Neutrophil (primary cell): ENCODE results near the gene C6orf47.
A peak's percentile ranks its signal among the peaks of the same experiment; 100 is the strongest.

Source experiments
- H3K27ac ChIP-seq: fragments of 200-600 bp; sonication (generic); 2 replicates; pipeline ENCODE4 v1.5.1; 2016; ENCODE audit warnings: mild to moderate bottlenecking, moderate library complexity
- H3K27me3 ChIP-seq: fragments of 200-600 bp; sonication (generic); 2 replicates; pipeline ENCODE4 v1.6.0; 2016; ENCODE audit warnings: mild to moderate bottlenecking
- H3K36me3 ChIP-seq: fragments of 200-600 bp; sonication (generic); 2 replicates; pipeline ENCODE4 v1.5.1; 2017
- H3K4me1 ChIP-seq, 2 experiments: fragments of 200-600 bp in 1 of 2; sonication (generic) in 1 of 2; 1 replicate in 1 of 2; 2 replicates in 1 of 2; pipeline versions ENCODE4 v1.5.1 to v1.6.1; 2013 to 2016; ENCODE audit warnings: low read depth in 1 of 2, low read length in 1 of 2, mild to moderate bottlenecking in 1 of 2, moderate library complexity in 1 of 2; ENCODE audit not compliant: control insufficient read depth in 1 of 2, insufficient read depth in 1 of 2
- H3K4me3 ChIP-seq, 2 experiments: fragments of 200-600 bp in 1 of 2; sonication (generic) in 1 of 2; 1 replicate in 1 of 2; 2 replicates in 1 of 2; pipeline ENCODE4 v1.5.1; 2013 to 2016; ENCODE audit warnings: low read depth in 1 of 2, low read length in 1 of 2, mild to moderate bottlenecking in 1 of 2, moderate library complexity in 1 of 2
- H3K9me3 ChIP-seq: fragments of 200-600 bp; sonication (generic); 2 replicates; pipeline ENCODE4 v1.5.1; 2016
- TF ChIP-seq, protein P1 (sequence below): fragments of 200-600 bp; sonication (generic); IDR thresholded peaks from 2 replicates; pipeline ENCODE4 v1.5.1; 2016; ENCODE audit warnings: antibody characterized with exemption

C6orf47 gene

GRCh38 chr6:31643818-31644454, 16.6 kb downstream of the C6orf47 start:
- H3K4me1 ChIP-seq = no peaks in the 10 kb centered on the region
- H3K4me3 ChIP-seq = no peak overlapping the region
- no peaks in the 10 kb centered on the region for H3K9me3 ChIP-seq
- peaks cover 98% of the 10 kb centered on the region for H3K36me3 ChIP-seq
- TF ChIP-seq, protein P1, sequence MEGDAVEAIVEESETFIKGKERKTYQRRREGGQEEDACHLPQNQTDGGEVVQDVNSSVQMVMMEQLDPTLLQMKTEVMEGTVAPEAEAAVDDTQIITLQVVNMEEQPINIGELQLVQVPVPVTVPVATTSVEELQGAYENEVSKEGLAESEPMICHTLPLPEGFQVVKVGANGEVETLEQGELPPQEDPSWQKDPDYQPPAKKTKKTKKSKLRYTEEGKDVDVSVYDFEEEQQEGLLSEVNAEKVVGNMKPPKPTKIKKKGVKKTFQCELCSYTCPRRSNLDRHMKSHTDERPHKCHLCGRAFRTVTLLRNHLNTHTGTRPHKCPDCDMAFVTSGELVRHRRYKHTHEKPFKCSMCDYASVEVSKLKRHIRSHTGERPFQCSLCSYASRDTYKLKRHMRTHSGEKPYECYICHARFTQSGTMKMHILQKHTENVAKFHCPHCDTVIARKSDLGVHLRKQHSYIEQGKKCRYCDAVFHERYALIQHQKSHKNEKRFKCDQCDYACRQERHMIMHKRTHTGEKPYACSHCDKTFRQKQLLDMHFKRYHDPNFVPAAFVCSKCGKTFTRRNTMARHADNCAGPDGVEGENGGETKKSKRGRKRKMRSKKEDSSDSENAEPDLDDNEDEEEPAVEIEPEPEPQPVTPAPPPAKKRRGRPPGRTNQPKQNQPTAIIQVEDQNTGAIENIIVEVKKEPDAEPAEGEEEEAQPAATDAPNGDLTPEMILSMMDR = no peak
- no peak overlapping the region for H3K27ac ChIP-seq
- no peaks in the 10 kb centered on the region for H3K27me3 ChIP-seq

- Histone ChIP-seq H3K36me3 (peaks cover 98% of the 10 kb centered on the region), H3K4me1 (no peaks in the 10 kb centered on the region), H3K9me3 (no peaks in the 10 kb centered on the region), H3K27me3 (no peaks in the 10 kb centered on the region), H3K27ac (no peak overlapping the region), H3K4me3 (no peak overlapping the region)
- TF ChIP-seq, protein P1 = no peak
Observed at GRCh38 chr6:31642798-31643570, 17.6 kb downstream of the C6orf47 start.

- Histone ChIP-seq H3K4me1 (no peaks in the 10 kb centered on the region), H3K9me3 (peaks cover 4% of the 10 kb centered on the region), H3K27me3 (no peaks in the 10 kb centered on the region), H3K27ac (peak overlapping the region; percentile 13), H3K4me3 (no peak overlapping the region), H3K36me3 (peaks cover 99% of the 10 kb centered on the region)
- TF ChIP-seq, protein P1 = no peak
Observed at GRCh38 chr6:31641370-31641769, 19.2 kb downstream of the C6orf47 start.

DNA sequence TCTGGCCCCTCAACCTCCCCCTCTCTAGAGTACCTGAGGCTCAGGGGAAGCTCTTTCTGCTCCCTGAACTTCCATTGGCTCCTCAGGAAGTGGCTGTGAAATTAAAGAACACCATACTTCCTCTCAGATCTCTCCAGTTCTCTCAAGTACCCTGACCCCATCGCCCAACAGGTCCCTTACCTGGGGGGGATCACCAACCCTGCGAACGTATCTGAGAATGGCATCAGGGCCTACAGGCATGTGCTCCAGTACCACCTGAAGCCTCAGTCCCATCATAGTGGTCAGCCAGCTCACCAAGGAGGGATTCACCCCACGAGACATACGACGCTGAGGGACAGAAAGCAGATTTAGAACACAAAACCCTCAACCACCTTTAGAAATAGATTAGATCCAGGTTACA, 20.0 kb downstream of the C6orf47 start:
- peaks cover 4% of the 10 kb centered on the region for H3K9me3 ChIP-seq
- no peaks in the 10 kb centered on the region for H3K27me3 ChIP-seq
- H3K36me3 ChIP-seq = peaks cover 99% of the 10 kb centered on the region
- H3K4me1 ChIP-seq = no peaks in the 10 kb centered on the region
- no peak overlapping the region for H3K27ac ChIP-seq
- TF ChIP-seq, protein P1 = no peak
- no peak overlapping the region for H3K4me3 ChIP-seq

- Histone ChIP-seq H3K36me3 (peaks cover 99% of the 10 kb centered on the region), H3K4me3 (no peak overlapping the region), H3K27me3 (no peaks in the 10 kb centered on the region), H3K9me3 (peaks cover 4% of the 10 kb centered on the region), H3K27ac (peak overlapping the region; percentile 31), H3K4me1 (no peaks in the 10 kb centered on the region)
- TF ChIP-seq, protein P1 = no peak
Observed at GRCh38 chr6:31639449-31639861, 21.1 kb downstream of the C6orf47 start.
